Stimulated activated CD4-positive, alpha-beta T cell treated with anti-CD3 and anti-CD28 coated beads, Interleukin-1b, Interleukin-23, amount 100 ng/mL, for 1 hour (primary cell): ENCODE results near the gene AMIGO3.
A peak's percentile ranks its signal among the peaks of the same experiment; 100 is the strongest.
"Not testable (repeated sequence)": the region's sequence is repeated elsewhere in the genome, so short reads cannot be mapped to it uniquely, and the experiment has no call there.

ENCODE experiments used
- DNase-seq, 2 donors: peaks; one replicate each; pipeline ENCODE4 v3.0.0-alpha.2; 2020; ENCODE audit warnings: low read depth in 2 of 2

AMIGO3 gene, protein sequence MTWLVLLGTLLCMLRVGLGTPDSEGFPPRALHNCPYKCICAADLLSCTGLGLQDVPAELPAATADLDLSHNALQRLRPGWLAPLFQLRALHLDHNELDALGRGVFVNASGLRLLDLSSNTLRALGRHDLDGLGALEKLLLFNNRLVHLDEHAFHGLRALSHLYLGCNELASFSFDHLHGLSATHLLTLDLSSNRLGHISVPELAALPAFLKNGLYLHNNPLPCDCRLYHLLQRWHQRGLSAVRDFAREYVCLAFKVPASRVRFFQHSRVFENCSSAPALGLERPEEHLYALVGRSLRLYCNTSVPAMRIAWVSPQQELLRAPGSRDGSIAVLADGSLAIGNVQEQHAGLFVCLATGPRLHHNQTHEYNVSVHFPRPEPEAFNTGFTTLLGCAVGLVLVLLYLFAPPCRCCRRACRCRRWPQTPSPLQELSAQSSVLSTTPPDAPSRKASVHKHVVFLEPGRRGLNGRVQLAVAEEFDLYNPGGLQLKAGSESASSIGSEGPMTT

GRCh38 chr3:49719214-49719884 is at the start of gene AMIGO3:
TSS of gene AMIGO3 (minus strand) at chr3:49719684. CDS start at chr3:49719465, 219 bp downstream.
- peak; percentile 69 to 85 for DNase-seq

- DNase-seq, result no peak
Observed at GRCh38 chr3:49763981-49764380, 44.5 kb upstream of the AMIGO3 start.

GRCh38 chr3:49761661-49762060 is 42.2 kb upstream of the AMIGO3 start:
- DNase-seq, result no peak

DNA sequence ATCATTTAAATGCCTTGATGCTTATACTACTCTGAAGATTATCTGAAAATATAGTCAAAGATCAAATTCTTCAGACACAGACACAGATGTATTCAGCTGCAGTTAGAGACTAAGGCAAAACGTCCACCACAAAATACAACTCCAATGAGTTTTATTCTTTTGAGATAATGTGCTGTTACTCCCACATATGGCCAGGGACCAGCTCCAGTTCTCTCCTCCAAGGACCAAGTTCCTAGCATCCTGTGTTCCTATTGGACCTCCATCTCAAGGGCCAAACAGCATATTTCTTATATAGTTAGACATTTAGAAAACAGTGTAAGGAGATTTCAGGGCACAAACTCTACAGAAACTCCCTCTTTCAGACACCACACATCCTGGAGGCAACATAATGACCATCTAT is 39.7 kb upstream of the AMIGO3 start:
- no peak for DNase-seq

DNA sequence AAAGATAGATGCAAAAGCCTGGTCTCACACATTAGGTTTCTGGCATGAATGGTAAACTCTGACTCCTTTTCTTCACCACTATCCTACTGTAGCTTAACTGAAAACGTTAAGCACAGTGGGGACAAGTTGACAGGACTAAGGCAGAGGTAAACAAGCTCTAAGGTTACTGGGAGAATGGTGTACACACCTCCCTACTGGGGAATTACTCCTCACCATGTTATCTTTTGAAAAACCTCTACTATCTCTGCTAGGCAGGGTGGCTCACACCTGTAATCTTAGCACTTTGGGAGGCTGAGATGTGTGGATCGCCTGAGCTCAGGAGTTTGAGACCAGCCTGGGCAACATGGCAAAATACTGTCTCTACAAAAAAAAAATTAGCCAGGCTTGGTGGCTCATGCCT is 37.7 kb upstream of the AMIGO3 start:
- DNase-seq, result no peak

GRCh38 chr3:49756036-49756435 is 36.6 kb upstream of the AMIGO3 start:
- DNase-seq, result no peak

DNA sequence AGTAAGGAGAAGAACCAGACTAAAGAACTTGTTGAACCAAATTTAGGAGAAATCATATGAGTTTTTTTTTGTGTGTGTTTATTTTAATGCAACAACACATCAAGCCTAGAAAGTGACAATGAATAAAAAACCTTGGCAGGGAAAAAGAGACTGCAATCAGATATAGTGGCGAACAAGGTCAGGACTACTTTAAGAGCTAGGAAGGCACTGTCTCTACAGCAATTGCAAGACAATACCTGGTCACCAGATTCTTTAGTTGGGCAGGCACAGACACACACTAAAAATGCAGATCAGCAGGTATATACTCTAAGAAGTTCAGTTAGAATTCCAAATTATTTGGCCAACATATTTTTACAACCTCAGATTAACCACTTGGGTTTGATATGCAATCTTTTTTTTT is 35.1 kb upstream of the AMIGO3 start:
- no peak for DNase-seq

DNA sequence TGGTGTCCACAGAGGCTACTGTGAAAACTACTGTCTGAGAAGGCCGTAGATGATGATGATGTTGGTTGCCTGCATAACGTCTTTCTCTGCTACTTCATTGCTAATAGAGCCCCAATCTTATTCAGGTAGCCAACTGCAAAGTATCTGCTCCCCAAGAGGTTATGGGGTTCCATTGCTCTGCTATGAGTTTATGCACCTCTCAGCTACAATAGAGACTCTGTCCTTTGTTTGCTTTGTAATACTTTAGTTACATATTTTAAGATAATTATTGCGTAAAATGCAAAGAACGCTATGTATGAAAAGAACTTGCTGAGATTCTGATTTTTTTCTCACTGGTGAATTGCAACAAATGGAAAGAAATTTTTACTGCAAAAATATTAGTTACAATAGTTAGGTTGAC is 32.0 kb upstream of the AMIGO3 start:
- DNase-seq, result no peak

- no peak for DNase-seq
Observed at GRCh38 chr3:49750056-49750455, 30.6 kb upstream of the AMIGO3 start.

GRCh38 chr3:49748874-49749273 is 29.4 kb upstream of the AMIGO3 start:
- DNase-seq, result not testable (repeated sequence)

- no peak for DNase-seq
Observed at GRCh38 chr3:49747792-49748480, 28.5 kb upstream of the AMIGO3 start.

GRCh38 chr3:49745986-49746385 is 26.5 kb upstream of the AMIGO3 start:
- no peak for DNase-seq

GRCh38 chr3:49740427-49740826 is 20.9 kb upstream of the AMIGO3 start:
- no peak for DNase-seq

GRCh38 chr3:49738067-49738713 is 18.7 kb upstream of the AMIGO3 start:
- DNase-seq, result no peak

GRCh38 chr3:49734752-49735151 is 15.3 kb upstream of the AMIGO3 start:
- no peak for DNase-seq

GRCh38 chr3:49733551-49733950 is 14.1 kb upstream of the AMIGO3 start:
- DNase-seq, result no peak

DNA sequence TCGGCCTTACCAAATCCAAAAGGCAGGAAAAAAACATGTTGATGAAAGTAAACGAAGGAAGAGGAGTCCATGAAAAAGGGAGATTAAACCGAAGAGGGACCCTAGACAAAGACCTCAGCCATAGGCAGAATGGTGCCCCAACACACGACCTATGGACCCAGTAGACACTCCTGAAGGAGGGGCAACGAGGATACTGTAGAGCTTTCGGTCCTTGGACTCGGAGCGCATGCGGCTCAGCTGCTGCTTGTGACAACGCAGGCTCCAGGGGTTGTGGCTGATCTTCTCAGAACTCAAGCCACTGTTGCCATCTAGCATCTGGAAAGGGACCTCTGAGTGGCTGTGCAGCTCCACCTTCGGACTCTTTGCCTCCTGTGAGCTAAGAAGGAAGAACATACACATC is 13.1 kb upstream of the AMIGO3 start:
- no peak for DNase-seq

DNA sequence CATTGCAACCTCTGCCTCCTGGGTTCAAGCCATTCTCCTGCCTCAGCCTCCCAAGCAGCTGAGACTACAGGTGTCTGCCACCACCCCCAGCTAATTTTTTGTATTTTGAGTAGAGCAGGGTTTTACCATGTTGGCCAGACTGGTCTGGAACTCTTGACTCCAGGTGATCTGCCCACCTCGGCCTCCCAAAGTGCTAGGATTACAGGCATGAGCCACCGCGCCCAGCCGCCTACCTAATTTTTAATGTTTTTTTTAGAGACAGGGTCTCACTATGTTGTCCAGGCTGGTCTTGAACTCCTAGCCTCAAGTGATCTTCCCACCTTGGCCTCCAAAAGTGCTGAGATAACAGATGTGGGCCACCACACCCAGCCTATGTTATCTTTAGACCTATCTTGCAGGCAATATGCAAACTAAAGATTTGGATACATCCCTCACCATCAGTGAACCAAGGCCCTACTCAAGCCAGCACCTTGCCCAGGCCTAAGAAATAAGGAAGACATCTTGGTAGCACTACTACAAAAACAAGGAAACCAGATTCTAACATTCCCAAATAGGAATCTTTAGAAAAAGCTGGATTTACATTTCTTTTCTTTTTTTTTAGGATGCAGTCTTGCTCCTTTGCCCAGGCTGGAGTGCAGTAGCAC is 10.6 kb upstream of the AMIGO3 start:
- no peak for DNase-seq

GRCh38 chr3:49727924-49728361 is 8.5 kb upstream of the AMIGO3 start:
- no peak for DNase-seq

- DNase-seq, result no peak
Observed at GRCh38 chr3:49727154-49727923, 7.9 kb upstream of the AMIGO3 start.
